H1 (cell line): ENCODE measurements around the gene DMAC1. TPM values are rescaled to one million over a fixed set of nuclear protein-coding genes. Genes with fewer than 3 reads are reported as not detected.

ENCODE experiments used
- TCF12 ChIP-seq: IDR thresholded peaks from 2 replicates; pipeline ENCODE4 v1.6.1; 2011; ENCODE audit warnings: low read depth, mild to moderate bottlenecking, low read length
- USF2 ChIP-seq: IDR thresholded peaks from 2 replicates; pipeline ENCODE4 v1.6.1; 2011; ENCODE audit warnings: low read length, improper control_type of control experiment
- polyA plus RNA-seq, 7 experiments: library from polyadenylated mRNA; depleted of rRNA in 3 of 7; stranded (reverse) in 5 of 7; unstranded in 2 of 7; fragments of >200 nt in 5 of 7; fragments of 200-250 nt in 2 of 7; gene quantifications; 1 replicate in 5 of 7; 2 replicates in 1 of 7; 4 replicates in 1 of 7; pipeline versions ENCODE4 v1.2.1 to v1.2.3, GENCODE V29; 2011 to 2013; ENCODE audit warnings: missing spikeins in 2 of 7, mixed read lengths in 2 of 7
- total RNA-seq: library from RNA; stranded (reverse); fragmentation: NEBNext Ultra II Directional; extraction: Animal tissue kit (Norgen Biotek cat#: 25700); gene quantifications from 2 replicates; pipeline ENCODE4 v1.2.1, GENCODE V29; 2021
- TF ChIP-seq, protein P1 (sequence below), 3 experiments: IDR thresholded peaks; 1 replicate in 2 of 3; 2 replicates in 1 of 3; pipeline versions ENCODE4 v1.5.1 to v1.6.1; 2011; ENCODE audit warnings: low read length in 3 of 3, mild to moderate bottlenecking in 3 of 3, inconsistent platforms in 2 of 3, low read depth in 1 of 3, moderate library complexity in 1 of 3; ENCODE audit not compliant: insufficient read depth in 1 of 3; ENCODE audit errors: control extremely low read depth in 1 of 3

The DMAC1 gene
- total and polyA plus RNA-seq, 2 of the 8 experiments (the other 6 are each of a cell fraction or from before 2014, with no cell fraction given): 30.4 to 89.4 TPM

- TF ChIP-seq, protein P1, sequence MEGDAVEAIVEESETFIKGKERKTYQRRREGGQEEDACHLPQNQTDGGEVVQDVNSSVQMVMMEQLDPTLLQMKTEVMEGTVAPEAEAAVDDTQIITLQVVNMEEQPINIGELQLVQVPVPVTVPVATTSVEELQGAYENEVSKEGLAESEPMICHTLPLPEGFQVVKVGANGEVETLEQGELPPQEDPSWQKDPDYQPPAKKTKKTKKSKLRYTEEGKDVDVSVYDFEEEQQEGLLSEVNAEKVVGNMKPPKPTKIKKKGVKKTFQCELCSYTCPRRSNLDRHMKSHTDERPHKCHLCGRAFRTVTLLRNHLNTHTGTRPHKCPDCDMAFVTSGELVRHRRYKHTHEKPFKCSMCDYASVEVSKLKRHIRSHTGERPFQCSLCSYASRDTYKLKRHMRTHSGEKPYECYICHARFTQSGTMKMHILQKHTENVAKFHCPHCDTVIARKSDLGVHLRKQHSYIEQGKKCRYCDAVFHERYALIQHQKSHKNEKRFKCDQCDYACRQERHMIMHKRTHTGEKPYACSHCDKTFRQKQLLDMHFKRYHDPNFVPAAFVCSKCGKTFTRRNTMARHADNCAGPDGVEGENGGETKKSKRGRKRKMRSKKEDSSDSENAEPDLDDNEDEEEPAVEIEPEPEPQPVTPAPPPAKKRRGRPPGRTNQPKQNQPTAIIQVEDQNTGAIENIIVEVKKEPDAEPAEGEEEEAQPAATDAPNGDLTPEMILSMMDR (IDR thresholded peaks at IDR 0.05; ENCODE audit: control extremely low read depth in 1 of 3, insufficient read depth in 1 of 3, low read depth in 1 of 3, low read length in 3 of 3): no peak
- TF ChIP-seq USF2 (no peak), TCF12 (no peak)
These were observed 27.5 kb upstream of the DMAC1 start (continued) for GRCh38 chr9:7827056-7827455.
